ENCODE data around the gene RNF7. TPM values are rescaled to one million over a fixed set of nuclear protein-coding genes. Genes with fewer than 3 reads are reported as not detected.

RNF7 gene
- total and polyA plus RNA-seq, 2 of the 13 experiments (the other 11 are each of a cell fraction or from before 2014, with no cell fraction given), result 66.4 to 94.7 TPM

GRCh38 chr3:141690431-141691072 is 47.5 kb upstream of the RNF7 start:
- DNase-seq (ENCODE audit: low spot score) (no peak), FAIRE-seq (no peak), ATAC-seq (no peak)
- CTCF ChIA-PET (ENCODE audit: low intra/inter-chr PET ratio, low total read pairs), result no interaction called here
- Histone ChIP-seq H3K9me3 (ENCODE audit: low read length) (no peaks in the 10 kb centered on the region), H3K36me3 (replicated peaks in 1 of 2; ENCODE audit: control insufficient read depth in 1 of 2, insufficient read depth in 2 of 2, low read length in 2 of 2) (no peaks in the 10 kb centered on the region), H3K4me2 (ENCODE audit: low read depth, low read length) (no peak overlapping the region), H2AFZ (ENCODE audit: low read length) (no peak overlapping the region), H3K27me3 (ENCODE audit: control insufficient read depth in 1 of 2, insufficient read depth in 2 of 2, low read length in 2 of 2) (no peaks in the 10 kb centered on the region), H3K79me2 (ENCODE audit: insufficient read depth, low read length) (no peaks in the 10 kb centered on the region), H3K9ac (ENCODE audit: insufficient read depth, low read depth, low read length) (no peak overlapping the region), H3K4me3 (replicated peaks in 1 of 3; ENCODE audit: insufficient read depth in 1 of 3, low read depth in 2 of 3, low read length in 3 of 3) (no peak overlapping the region), H4K20me1 (ENCODE audit: insufficient read depth, low read length) (no peaks in the 10 kb centered on the region), H3K27ac (ENCODE audit: extremely low read length, insufficient read depth, low read length) (no peak overlapping the region), H3K4me1 (ENCODE audit: insufficient read depth, low read length) (no peaks in the 10 kb centered on the region)
- BruUV-seq (replicated peaks), result no TSS peak
- intact Hi-C loops (cut with micrococcal nuclease; ENCODE audit: unreplicated experiment), result no loop called here
- in situ Hi-C loops (cut with HindIII; ENCODE audit: extremely low pct_ligation_motif_present, low pct_unique_long_range_greater_than_20kb), result no loop called here
- POLR2A ChIA-PET, result no interaction called here
- WGBS (ENCODE audit: low lambda C conversion rate), result 47% methylated on average over 4 of the region's 4 CpGs
- TF ChIP-seq, protein P1, sequence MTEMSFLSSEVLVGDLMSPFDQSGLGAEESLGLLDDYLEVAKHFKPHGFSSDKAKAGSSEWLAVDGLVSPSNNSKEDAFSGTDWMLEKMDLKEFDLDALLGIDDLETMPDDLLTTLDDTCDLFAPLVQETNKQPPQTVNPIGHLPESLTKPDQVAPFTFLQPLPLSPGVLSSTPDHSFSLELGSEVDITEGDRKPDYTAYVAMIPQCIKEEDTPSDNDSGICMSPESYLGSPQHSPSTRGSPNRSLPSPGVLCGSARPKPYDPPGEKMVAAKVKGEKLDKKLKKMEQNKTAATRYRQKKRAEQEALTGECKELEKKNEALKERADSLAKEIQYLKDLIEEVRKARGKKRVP (CRISPR knock-in tag; IDR thresholded peaks at IDR 0.05), result no peak
- TF ChIP-seq ZZZ3 (CRISPR knock-in tag; IDR thresholded peaks at IDR 0.05; ENCODE audit: borderline replicate concordance) (no peak), ZNF672 (CRISPR knock-in tag; IDR thresholded peaks at IDR 0.05) (no peak), SMAD3 (CRISPR knock-in tag; IDR thresholded peaks at IDR 0.05) (no peak), ZNF7 (CRISPR knock-in tag; IDR thresholded peaks at IDR 0.05) (no peak), ZBTB7B (CRISPR knock-in tag; IDR thresholded peaks at IDR 0.05) (no peak), GPN1 (CRISPR knock-in tag; IDR thresholded peaks at IDR 0.05; ENCODE audit: borderline replicate concordance) (no peak), ZNF724P (CRISPR knock-in tag; IDR thresholded peaks at IDR 0.05; ENCODE audit: borderline replicate concordance) (no peak), ZBTB4 (CRISPR knock-in tag; IDR thresholded peaks at IDR 0.05; ENCODE audit: borderline replicate concordance) (no peak)
- TF ChIP-seq, protein P2, sequence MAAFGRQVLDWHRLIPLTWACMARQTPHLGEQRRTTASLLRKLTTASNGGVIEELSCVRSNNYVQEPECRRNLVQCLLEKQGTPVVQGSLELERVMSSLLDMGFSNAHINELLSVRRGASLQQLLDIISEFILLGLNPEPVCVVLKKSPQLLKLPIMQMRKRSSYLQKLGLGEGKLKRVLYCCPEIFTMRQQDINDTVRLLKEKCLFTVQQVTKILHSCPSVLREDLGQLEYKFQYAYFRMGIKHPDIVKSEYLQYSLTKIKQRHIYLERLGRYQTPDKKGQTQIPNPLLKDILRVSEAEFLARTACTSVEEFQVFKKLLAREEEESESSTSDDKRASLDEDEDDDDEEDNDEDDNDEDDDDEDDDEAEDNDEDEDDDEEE (CRISPR knock-in tag; IDR thresholded peaks at IDR 0.05), result no peak
- TF ChIP-seq, protein P3, sequence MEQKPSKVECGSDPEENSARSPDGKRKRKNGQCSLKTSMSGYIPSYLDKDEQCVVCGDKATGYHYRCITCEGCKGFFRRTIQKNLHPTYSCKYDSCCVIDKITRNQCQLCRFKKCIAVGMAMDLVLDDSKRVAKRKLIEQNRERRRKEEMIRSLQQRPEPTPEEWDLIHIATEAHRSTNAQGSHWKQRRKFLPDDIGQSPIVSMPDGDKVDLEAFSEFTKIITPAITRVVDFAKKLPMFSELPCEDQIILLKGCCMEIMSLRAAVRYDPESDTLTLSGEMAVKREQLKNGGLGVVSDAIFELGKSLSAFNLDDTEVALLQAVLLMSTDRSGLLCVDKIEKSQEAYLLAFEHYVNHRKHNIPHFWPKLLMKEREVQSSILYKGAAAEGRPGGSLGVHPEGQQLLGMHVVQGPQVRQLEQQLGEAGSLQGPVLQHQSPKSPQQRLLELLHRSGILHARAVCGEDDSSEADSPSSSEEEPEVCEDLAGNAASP (CRISPR knock-in tag; IDR thresholded peaks at IDR 0.05; ENCODE audit: borderline replicate concordance), result no peak
- TF ChIP-seq, protein P4, sequence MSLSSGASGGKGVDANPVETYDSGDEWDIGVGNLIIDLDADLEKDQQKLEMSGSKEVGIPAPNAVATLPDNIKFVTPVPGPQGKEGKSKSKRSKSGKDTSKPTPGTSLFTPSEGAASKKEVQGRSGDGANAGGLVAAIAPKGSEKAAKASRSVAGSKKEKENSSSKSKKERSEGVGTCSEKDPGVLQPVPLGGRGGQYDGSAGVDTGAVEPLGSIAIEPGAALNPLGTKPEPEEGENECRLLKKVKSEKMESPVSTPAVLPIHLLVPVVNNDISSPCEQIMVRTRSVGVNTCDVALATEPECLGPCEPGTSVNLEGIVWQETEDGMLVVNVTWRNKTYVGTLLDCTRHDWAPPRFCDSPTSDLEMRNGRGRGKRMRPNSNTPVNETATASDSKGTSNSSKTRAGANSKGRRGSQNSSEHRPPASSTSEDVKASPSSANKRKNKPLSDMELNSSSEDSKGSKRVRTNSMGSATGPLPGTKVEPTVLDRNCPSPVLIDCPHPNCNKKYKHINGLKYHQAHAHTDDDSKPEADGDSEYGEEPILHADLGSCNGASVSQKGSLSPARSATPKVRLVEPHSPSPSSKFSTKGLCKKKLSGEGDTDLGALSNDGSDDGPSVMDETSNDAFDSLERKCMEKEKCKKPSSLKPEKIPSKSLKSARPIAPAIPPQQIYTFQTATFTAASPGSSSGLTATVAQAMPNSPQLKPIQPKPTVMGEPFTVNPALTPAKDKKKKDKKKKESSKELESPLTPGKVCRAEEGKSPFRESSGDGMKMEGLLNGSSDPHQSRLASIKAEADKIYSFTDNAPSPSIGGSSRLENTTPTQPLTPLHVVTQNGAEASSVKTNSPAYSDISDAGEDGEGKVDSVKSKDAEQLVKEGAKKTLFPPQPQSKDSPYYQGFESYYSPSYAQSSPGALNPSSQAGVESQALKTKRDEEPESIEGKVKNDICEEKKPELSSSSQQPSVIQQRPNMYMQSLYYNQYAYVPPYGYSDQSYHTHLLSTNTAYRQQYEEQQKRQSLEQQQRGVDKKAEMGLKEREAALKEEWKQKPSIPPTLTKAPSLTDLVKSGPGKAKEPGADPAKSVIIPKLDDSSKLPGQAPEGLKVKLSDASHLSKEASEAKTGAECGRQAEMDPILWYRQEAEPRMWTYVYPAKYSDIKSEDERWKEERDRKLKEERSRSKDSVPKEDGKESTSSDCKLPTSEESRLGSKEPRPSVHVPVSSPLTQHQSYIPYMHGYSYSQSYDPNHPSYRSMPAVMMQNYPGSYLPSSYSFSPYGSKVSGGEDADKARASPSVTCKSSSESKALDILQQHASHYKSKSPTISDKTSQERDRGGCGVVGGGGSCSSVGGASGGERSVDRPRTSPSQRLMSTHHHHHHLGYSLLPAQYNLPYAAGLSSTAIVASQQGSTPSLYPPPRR (CRISPR knock-in tag; IDR thresholded peaks at IDR 0.05; ENCODE audit: borderline replicate concordance), result no peak
